Tibial nerve (tissue), 4 donors: ENCODE results near the gene ARL17B. TPM values are rescaled to one million over a fixed set of nuclear protein-coding genes. Genes with fewer than 3 reads are reported as not detected.
"Not testable (repeated sequence)": the region's sequence is repeated elsewhere in the genome, so short reads cannot be mapped to it uniquely, and the experiment has no call there.

ENCODE experiments used
- DNase-seq, 2 donors: peaks; one replicate each; pipeline ENCODE4 v3.0.0-alpha.2; 2019; ENCODE audit warnings: low spot score in 2 of 2
- H3K27ac ChIP-seq, 4 donors: fragments of 200-600 bp; sonication (generic) in 3 of 4; one replicate each; pipeline ENCODE4 v1.5.1; 2017 to 2019; ENCODE audit warnings: mild to moderate bottlenecking in 1 of 4
- H3K27me3 ChIP-seq, 2 donors: fragments of 200-600 bp; sonication (generic) in 1 of 2; one replicate each; pipeline versions ENCODE4 v1.5.1 to v1.6.0; 2017 to 2019
- H3K36me3 ChIP-seq, 3 donors: fragments of 200-600 bp; sonication (generic); one replicate each; pipeline ENCODE4 v1.5.1; 2018 to 2019
- H3K4me1 ChIP-seq, 4 donors: fragments of 200-600 bp; sonication (generic) in 3 of 4; one replicate each; pipeline ENCODE4 v1.5.1; 2017 to 2019
- H3K4me3 ChIP-seq, 4 donors: fragments of 200-600 bp; sonication (generic) in 3 of 4; one replicate each; pipeline ENCODE4 v1.5.1; 2017 to 2019; ENCODE audit warnings: mild to moderate bottlenecking in 1 of 4, moderate library complexity in 1 of 4
- H3K9me3 ChIP-seq, 4 donors: fragments of 200-600 bp; sonication (generic) in 3 of 4; one replicate each; pipeline ENCODE4 v1.5.1; 2017 to 2019
- EP300 ChIP-seq, 2 donors: sonication (generic); formaldehyde crosslinking; IDR thresholded peaks; one replicate each; pipeline ENCODE4 v1.6.1; 2017; ENCODE audit warnings: antibody characterized with exemption in 2 of 2, mild to moderate bottlenecking in 1 of 2
- POLR2A ChIP-seq, 2 donors: fragments of 450-650 bp; IDR thresholded peaks; one replicate each; pipeline ENCODE4 v1.6.1; 2017; ENCODE audit warnings: antibody characterized with exemption in 2 of 2, mild to moderate bottlenecking in 2 of 2, moderate library complexity in 2 of 2
- WGBS, 2 donors: methylation state at CpG; one replicate each; pipeline ENCODE4 v1.1.5; 2018; 5-methylcytosine and 5-hydroxymethylcytosine counted together
- total RNA-seq, 4 donors: library from RNA; depleted of rRNA; stranded (reverse); fragments of >200 nt; gene quantifications; one replicate each; pipeline ENCODE4 v1.1.0, GENCODE V29; 2016
- TF ChIP-seq, protein P1 (sequence below), 5 experiments: fragments of 200-600 bp in 3 of 5; fragments of 450-650 bp in 2 of 5; sonication (generic) in 3 of 5; IDR thresholded peaks; one replicate each; pipeline ENCODE4 v1.5.1; 2016 to 2019; ENCODE audit warnings: antibody characterized with exemption in 5 of 5, mild to moderate bottlenecking in 3 of 5, moderate library complexity in 2 of 5

The ARL17B gene
- total RNA-seq, 4 donors from 2014 or later, result 2.1 to 27.8 (median 11.8) TPM

- no peak for DNase-seq
- Histone ChIP-seq H3K27me3 (no peaks in the 10 kb centered on the region), H3K4me3 (no peak overlapping the region), H3K4me1 (no peaks in the 10 kb centered on the region), H3K9me3 (no peaks in the 10 kb centered on the region), H3K27ac (no peak overlapping the region), H3K36me3 (no peaks in the 10 kb centered on the region)
- WGBS, 2 donors, result 71 to 72% methylated on average over 6 of the region's 6 CpGs
- TF ChIP-seq POLR2A (IDR thresholded peaks at IDR 0.05), result no peak
- TF ChIP-seq, protein P1, sequence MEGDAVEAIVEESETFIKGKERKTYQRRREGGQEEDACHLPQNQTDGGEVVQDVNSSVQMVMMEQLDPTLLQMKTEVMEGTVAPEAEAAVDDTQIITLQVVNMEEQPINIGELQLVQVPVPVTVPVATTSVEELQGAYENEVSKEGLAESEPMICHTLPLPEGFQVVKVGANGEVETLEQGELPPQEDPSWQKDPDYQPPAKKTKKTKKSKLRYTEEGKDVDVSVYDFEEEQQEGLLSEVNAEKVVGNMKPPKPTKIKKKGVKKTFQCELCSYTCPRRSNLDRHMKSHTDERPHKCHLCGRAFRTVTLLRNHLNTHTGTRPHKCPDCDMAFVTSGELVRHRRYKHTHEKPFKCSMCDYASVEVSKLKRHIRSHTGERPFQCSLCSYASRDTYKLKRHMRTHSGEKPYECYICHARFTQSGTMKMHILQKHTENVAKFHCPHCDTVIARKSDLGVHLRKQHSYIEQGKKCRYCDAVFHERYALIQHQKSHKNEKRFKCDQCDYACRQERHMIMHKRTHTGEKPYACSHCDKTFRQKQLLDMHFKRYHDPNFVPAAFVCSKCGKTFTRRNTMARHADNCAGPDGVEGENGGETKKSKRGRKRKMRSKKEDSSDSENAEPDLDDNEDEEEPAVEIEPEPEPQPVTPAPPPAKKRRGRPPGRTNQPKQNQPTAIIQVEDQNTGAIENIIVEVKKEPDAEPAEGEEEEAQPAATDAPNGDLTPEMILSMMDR (IDR thresholded peaks at IDR 0.05), result no peak
- no peak for TF ChIP-seq EP300 (IDR thresholded peaks at IDR 0.05)
These were observed 87.9 kb downstream of the ARL17B start for GRCh38 chr17:46273541-46274236.

DNA sequence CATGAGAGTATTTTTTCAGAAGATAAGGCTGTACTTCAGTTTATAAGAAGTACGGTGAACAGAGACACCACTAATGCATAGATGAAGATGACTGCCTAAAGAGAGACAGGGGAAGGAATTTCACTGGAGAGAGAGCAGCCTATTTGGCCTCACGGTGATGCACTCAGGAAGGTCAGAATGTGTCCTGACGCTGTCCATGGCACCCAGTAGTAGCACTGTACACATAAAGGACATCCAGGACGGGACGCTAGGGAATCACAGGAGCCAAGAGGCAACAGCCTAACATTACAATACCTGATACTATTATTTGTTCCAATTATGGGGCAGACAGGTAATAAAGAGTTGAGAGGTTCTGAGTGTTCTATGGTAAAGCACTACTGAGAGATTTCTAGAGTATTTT is 91.5 kb downstream of the ARL17B start:
- Histone ChIP-seq H3K27ac (no peak overlapping the region), H3K36me3 (no peaks in the 10 kb centered on the region), H3K4me1 (peaks cover 0 to 7% (median 0%) of the 10 kb centered on the region in 4 donors), H3K4me3 (no peak overlapping the region), H3K9me3 (no peaks in the 10 kb centered on the region), H3K27me3 (no peaks in the 10 kb centered on the region)
- DNase-seq, result no peak
- WGBS, 2 donors, result 61 to 63% methylated on average over 5 of the region's 5 CpGs
- TF ChIP-seq POLR2A (IDR thresholded peaks at IDR 0.05) (no peak), EP300 (IDR thresholded peaks at IDR 0.05) (no peak)
- TF ChIP-seq, protein P1 (IDR thresholded peaks at IDR 0.05), result no peak

- H3K27ac ChIP-seq, result peak overlapping the region; percentile 78 to 97 (median 88)
- peak; percentile 57 to 59 for DNase-seq
- H3K36me3 ChIP-seq, result no peaks in the 10 kb centered on the region
- TF ChIP-seq EP300 (IDR thresholded peaks at IDR 0.05) (peak in 1 of 2 donors; percentile 4), POLR2A (IDR thresholded peaks at IDR 0.05) (peak in 1 of 2 donors; percentile 35)
- TF ChIP-seq, protein P1 (IDR thresholded peaks at IDR 0.05), result peak in 1 of 5 experiments; percentile 24
- no peaks in the 10 kb centered on the region for H3K27me3 ChIP-seq
- peaks cover 0 to 7% (median 0%) of the 10 kb centered on the region in 4 donors for H3K4me1 ChIP-seq
- H3K9me3 ChIP-seq, result no peaks in the 10 kb centered on the region
- H3K4me3 ChIP-seq, result peak overlapping the region; percentile 34 to 90 (median 78)
- WGBS, 2 donors, result 1% methylated on average over 61 to 73 of the region's 116 CpGs
These were observed 94.7 kb downstream of the ARL17B start for GRCh38 chr17:46266656-46267544.

DNA sequence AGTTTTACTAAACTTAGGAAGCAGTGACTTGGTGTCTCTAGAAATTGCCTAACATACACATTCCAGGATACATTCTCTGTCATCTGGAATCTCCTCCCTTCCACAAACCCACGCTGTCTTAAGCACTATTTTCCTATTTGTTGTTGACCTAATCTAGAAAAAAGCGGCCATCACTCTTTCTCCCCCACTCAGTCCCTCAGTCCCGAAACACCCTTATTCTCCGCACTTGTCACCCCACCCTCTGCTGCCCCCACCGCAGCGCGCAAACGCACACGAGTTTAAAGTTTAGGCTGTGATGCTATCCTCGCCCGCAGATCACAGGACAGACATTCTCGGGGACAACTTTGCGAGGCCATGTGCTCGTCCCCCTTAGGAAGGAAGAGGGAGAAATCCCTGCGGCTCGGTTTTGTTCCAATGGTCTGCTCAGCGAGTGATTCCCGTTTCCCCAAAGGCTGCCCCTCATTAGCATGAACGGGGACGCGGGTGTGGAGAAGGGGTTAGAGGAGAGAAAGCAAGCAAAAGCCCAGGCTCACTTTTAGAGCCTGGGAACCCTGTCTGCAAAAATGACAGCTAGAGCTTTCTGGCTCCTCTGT is 95.4 kb downstream of the ARL17B start:
- H3K4me1 ChIP-seq, H3K27me3 ChIP-seq, H3K36me3 ChIP-seq, H3K9me3 ChIP-seq: not testable (repeated sequence)
- peak in 1 of 2 donors; percentile 6 for DNase-seq
- peak overlapping the region; percentile 78 to 95 (median 87) for H3K27ac ChIP-seq
- H3K4me3 ChIP-seq, result peak overlapping the region; percentile 34 to 75 (median 54)
- 5 to 9% methylated on average over 21 of the region's 21 CpGs for WGBS, 2 donors

- no peak for DNase-seq
- Histone ChIP-seq H3K9me3 (no peaks in the 10 kb centered on the region), H3K27me3 (no peaks in the 10 kb centered on the region), H3K4me3 (no peak overlapping the region), H3K27ac (no peak overlapping the region), H3K4me1 (peaks cover 0 to 7% (median 0%) of the 10 kb centered on the region in 4 donors), H3K36me3 (no peaks in the 10 kb centered on the region)
- TF ChIP-seq EP300 (IDR thresholded peaks at IDR 0.05) (no peak), POLR2A (IDR thresholded peaks at IDR 0.05) (no peak)
- TF ChIP-seq, protein P1 (IDR thresholded peaks at IDR 0.05), result no peak
- 54 to 64% methylated on average over 3 of the region's 3 CpGs for WGBS, 2 donors
These were observed 96.9 kb downstream of the ARL17B start for GRCh38 chr17:46264456-46265198.
